K562 (cell line): ENCODE measurements around the gene RBM45. TPM values are rescaled to one million over a fixed set of nuclear protein-coding genes. Genes with fewer than 3 reads are reported as not detected.
A peak's percentile ranks its signal among the peaks of the same experiment; 100 is the strongest.

Source experiments
- ATAC-seq: fragments of 200-7000 bp; cut with Tn5 transposase; 3 replicates; pipeline ENCODE4 v1.9.1; 2020; ENCODE audit warnings: moderate library complexity
- BruUV-seq: library from RNA; stranded (reverse); fragments of 400-500 nt; replicated peaks from 2 replicates; lab custom pipeline; 2021; lab: Mats Ljungman, UMichigan
- CTCF ChIA-PET: fragments of 300-600 bp; formaldehyde crosslinking; extraction: SDS; loops from one replicate; lab custom pipeline; 2021; ENCODE audit warnings: low intra/inter-chr PET ratio; lab: Yijun Ruan, JAX
- POLR2A ChIA-PET: fragments of 300-600, 350-650 bp; sonication (Branson Sonifier 250); formaldehyde crosslinking; extraction: SDS; loops from one replicate; lab custom pipeline; 2021; ENCODE audit warnings: antibody characterized with exemption, inconsistent platforms; lab: Yijun Ruan, JAX
- DNase-seq, 4 experiments: peaks; one replicate each; pipeline versions ENCODE4 v3.0.0 to v3.0.0-alpha.2; 2011 to 2018; ENCODE audit warnings: low spot score in 3 of 4, mixed read lengths in 3 of 4; ENCODE audit errors: extremely low read depth in 1 of 4
- FAIRE-seq: peaks from 2 replicates; lab custom pipeline; 2011; peaks lifted over from hg19 to GRCh38; lab: Jason Lieb, UNC
- H2AFZ ChIP-seq: 2 replicates; pipeline ENCODE4 v1.6.0; 2011; ENCODE audit warnings: low read depth, low read length, control low read depth, inconsistent platforms
- H3K27ac ChIP-seq: fragments of 200-600 bp; 3 replicates; pipeline ENCODE4 v1.8.0; 2011; ENCODE audit warnings: low read depth, mild to moderate bottlenecking, control low read depth, inconsistent platforms, low read length, moderate library complexity, mixed read lengths; ENCODE audit errors: extremely low read depth
- H3K27me3 ChIP-seq, 2 experiments: fragments of 300-600 bp in 1 of 2; 2 replicates in 1 of 2; 3 replicates in 1 of 2; pipeline versions ENCODE4 v1.6.0 to v1.8.0; 2011; ENCODE audit warnings: inconsistent platforms in 2 of 2, low read length in 2 of 2, mild to moderate bottlenecking in 1 of 2, mixed read lengths in 1 of 2, moderate library complexity in 1 of 2; ENCODE audit not compliant: control insufficient read depth in 2 of 2, insufficient read depth in 2 of 2
- H3K36me3 ChIP-seq: fragments of 300-600 bp; 3 replicates; pipeline ENCODE4 v1.8.0; 2011; ENCODE audit warnings: mild to moderate bottlenecking, low read length, inconsistent platforms; ENCODE audit not compliant: control insufficient read depth, insufficient read depth
- H3K4me1 ChIP-seq, 2 experiments: fragments of 200-600 bp in 1 of 2; replicated peaks in 1 of 2; 2 replicates in 1 of 2; 3 replicates in 1 of 2; pipeline versions ENCODE4 v1.5.1 to v1.8.0; 2011; ENCODE audit warnings: inconsistent platforms in 2 of 2, low read length in 2 of 2, mild to moderate bottlenecking in 1 of 2, mixed read lengths in 1 of 2, moderate library complexity in 1 of 2; ENCODE audit not compliant: control insufficient read depth in 2 of 2, insufficient read depth in 2 of 2
- H3K4me2 ChIP-seq: 2 replicates; pipeline ENCODE4 v1.6.1; 2011; ENCODE audit warnings: low read length, control low read depth, inconsistent platforms, mixed read lengths; ENCODE audit not compliant: insufficient read depth
- H3K4me3 ChIP-seq: fragments of 200-600 bp; sonication (generic), shearing (Covaris generic); 2 replicates; pipeline ENCODE4 v1.5.1; 2016; ENCODE audit warnings: control low read depth, inconsistent platforms
- H3K79me2 ChIP-seq: fragments of 200-600 bp; 3 replicates; pipeline ENCODE4 v1.8.0; 2011; ENCODE audit warnings: low read length, inconsistent platforms; ENCODE audit not compliant: control insufficient read depth, insufficient read depth
- H3K9ac ChIP-seq, 2 experiments: 2 replicates each; pipeline versions ENCODE4 v1.6.0 to v1.6.1; 2011; ENCODE audit warnings: low read depth in 2 of 2, low read length in 2 of 2, control low read depth in 1 of 2, inconsistent platforms in 1 of 2, mild to moderate bottlenecking in 1 of 2, mixed read lengths in 1 of 2; ENCODE audit not compliant: insufficient read depth in 1 of 2
- H3K9me1 ChIP-seq: one replicate; pipeline ENCODE4 v1.6.0; 2011; ENCODE audit warnings: inconsistent platforms, mild to moderate bottlenecking, low read length, moderate library complexity; ENCODE audit not compliant: control insufficient read depth, insufficient read depth
- H3K9me3 ChIP-seq: replicated peaks from 2 replicates; pipeline ENCODE4 v1.5.1; 2011; ENCODE audit warnings: low read depth, low read length, inconsistent platforms; ENCODE audit not compliant: control insufficient read depth, insufficient read depth
- H4K20me1 ChIP-seq: replicated peaks from 2 replicates; pipeline ENCODE4 v1.6.1; 2011; ENCODE audit warnings: low read length, inconsistent platforms, mixed read lengths; ENCODE audit not compliant: control insufficient read depth, insufficient read depth
- ARID1B ChIP-seq: fragments of 450-650 bp; IDR thresholded peaks from 2 replicates; pipeline ENCODE4 v1.6.1; 2016; ENCODE audit warnings: antibody characterized with exemption, mild to moderate bottlenecking, inconsistent platforms
- CBFA2T3 ChIP-seq: fragments of 450-650 bp; IDR thresholded peaks from 2 replicates; pipeline ENCODE4 v1.6.1; 2017
- CEBPB ChIP-seq: fragments of 450-650 bp; IDR thresholded peaks from 2 replicates; pipeline ENCODE4 v1.6.1; 2016; ENCODE audit warnings: missing genetic modification characterization, missing compliant biosample characterization
- ELF1 ChIP-seq: fragments of 200-800 bp; sonication (Bioruptor generic); IDR thresholded peaks from 2 replicates; pipeline ENCODE4 v1.6.1; 2016; ENCODE audit warnings: missing genetic modification characterization, missing compliant biosample characterization
- FOSL1 ChIP-seq: fragments of 200-800 bp; sonication (Bioruptor generic); conservative IDR thresholded peaks from 2 replicates; pipeline ENCODE4 v1.6.1; 2016; ENCODE audit warnings: missing genetic modification characterization, missing compliant biosample characterization
- FOXA3 ChIP-seq, 2 experiments: fragments of 450-650 bp in 1 of 2; sonication (generic) in 1 of 2; formaldehyde crosslinking; IDR thresholded peaks in 1 of 2; conservative IDR thresholded peaks in 1 of 2; 2 replicates each; pipeline versions ENCODE4 v1.4.0 to v1.8.0; 2020 to 2022; ENCODE audit warnings: mild to moderate bottlenecking in 2 of 2, missing genetic modification reagents in 1 of 2
- JUND ChIP-seq, 2 experiments: IDR thresholded peaks; 2 replicates in 1 of 2; 3 replicates in 1 of 2; pipeline ENCODE4 v1.6.1; 2011; ENCODE audit warnings: borderline replicate concordance in 2 of 2, low read depth in 2 of 2, low read length in 2 of 2, improper control_type of control experiment in 1 of 2, missing biosample characterization in 1 of 2, missing genetic modification characterization in 1 of 2, missing genetic modification reagents in 1 of 2
- NKRF ChIP-seq: fragments of 450-650 bp; IDR thresholded peaks from 2 replicates; pipeline ENCODE4 v1.6.1; 2016; ENCODE audit warnings: borderline replicate concordance
- RREB1 ChIP-seq: fragments of 250-450 bp; sonication (Bioruptor Pico); IDR thresholded peaks from 2 replicates; pipeline ENCODE4 v1.4.0; 2020
- SETDB1 ChIP-seq: IDR thresholded peaks from one replicate; pipeline ENCODE4 v1.6.1; 2012; ENCODE audit warnings: low read length, control low read depth, inconsistent platforms
- WGBS: fragments of 100-300 bp; shearing (Covaris generic); methylation state at CpG from one replicate; pipeline ENCODE4 v1.1.6; 2016; ENCODE audit warnings: low coverage, mixed read lengths; ENCODE audit not compliant: insufficient coverage; ENCODE audit errors: missing lambda C conversion rate; 5-methylcytosine and 5-hydroxymethylcytosine counted together
- in situ Hi-C: fragments of 300-500 bp; cut with MboI; formaldehyde crosslinking; loops from 4 replicates; pipeline ENCODE4 v1.15.0; 2018; ENCODE audit warnings: inconsistent platforms, mixed read lengths
- intact Hi-C: fragments of 100-400 bp; cut with micrococcal nuclease; formaldehyde crosslinking; loops from 2 replicates; pipeline ENCODE4 v1.14.2; 2022
- polyA plus RNA-seq, 8 experiments: library from polyadenylated mRNA; depleted of rRNA in 4 of 8; stranded (reverse) in 5 of 8; unstranded in 3 of 8; fragments of >200 nt; fragmentation: Nextera tagmentation in 2 of 8; fragmentation: Illumina TruSeq in 1 of 8; extraction: Ambion mirVana in 2 of 8; extraction: Trizol in 1 of 8; gene quantifications; 2 replicates each; pipeline versions ENCODE4 v1.2.1 to v1.2.3, GENCODE V29; 2011 to 2014; ENCODE audit warnings: inconsistent platforms in 1 of 8, missing spikeins in 1 of 8
- total RNA-seq, 7 experiments: library from RNA; depleted of rRNA in 6 of 7; stranded (reverse); fragments of >200 nt in 6 of 7; fragmentation: Illumina TruSeq in 2 of 7; extraction: Trizol in 2 of 7; gene quantifications; 2 replicates each; pipeline versions ENCODE4 v1.2.1 to v1.2.3, GENCODE V29; 2011 to 2021; ENCODE audit warnings: low replicate concordance in 1 of 7

The RBM45 gene
- total and polyA plus RNA-seq, 9 of the 15 experiments (the other 6 are each of a cell fraction or from before 2014, with no cell fraction given) = 6.7 to 22.0 (median 15.0) TPM

- ATAC-seq (no peak), DNase-seq (no peak), FAIRE-seq (no peak)
- BruUV-seq = no TSS peak
- Histone ChIP-seq H4K20me1 (no peaks in the 10 kb centered on the region), H3K36me3 (no peaks in the 10 kb centered on the region), H3K4me1 (peaks cover 30 to 56% of the 10 kb centered on the region in 2 experiments), H3K27me3 (no peaks in the 10 kb centered on the region), H3K4me2 (peak overlapping the region; percentile 78), H3K9me3 (no peaks in the 10 kb centered on the region), H2AFZ (peak overlapping the region; percentile 54), H3K79me2 (0 out of 3 replicates have a peak, but pooled peaks cover 3% of the 10 kb centered on the region), H3K9me1 (no peaks in the 10 kb centered on the region), H3K4me3 (no peak overlapping the region), H3K27ac (no peak overlapping the region), H3K9ac (no peak overlapping the region)
- in situ Hi-C loops (no loop called here), intact Hi-C loops (loop anchor here (5.0 kb wide), 1 partner anchor 274 kb away; no protein-coding TSS in a partner anchor)
- ChIA-PET POLR2A (interaction anchor here (0.7 to 1.1 kb wide), 2 partner anchors 150 to 331 kb away, joined by 3 read pairs; no protein-coding TSS in a partner anchor), CTCF (no interaction called here)
- TF ChIP-seq RREB1 (CRISPR knock-in tag) (no peak), JUND (IDR thresholded peaks at IDR 0.05; ENCODE audit: borderline replicate concordance, low read depth, low read length) (peak; percentile 26; the same call in 1 of the 2 replicates), JUND (tag; IDR thresholded peaks at IDR 0.05; ENCODE audit: borderline replicate concordance, low read depth, low read length) (no peak), ELF1 (tag) (0 out of 2 replicates have a peak, but pooled peaks have one; percentile 46), CBFA2T3 (0 out of 2 replicates have a peak, but pooled peaks have one; percentile 3), FOXA3 (CRISPR knock-in tag; conservative IDR thresholded peaks at IDR 0.05 in 1 of 2, IDR thresholded peaks at IDR 0.05 in 1 of 2) (peak in 1 of 2 experiments; percentile 86; a peak in 2 of 4 replicates), ARID1B (peak; percentile 28; the same call in 1 of the 2 replicates), NKRF (no peak), SETDB1 (no peak), CEBPB (peak; percentile 30; the same call in 1 of the 2 replicates), FOSL1 (tag) (peak; percentile 79)
- 8% methylated on average over 2 of the region's 2 CpGs for WGBS
Measured at GRCh38 chr2:178070824-178071223, 41.4 kb upstream of the RBM45 start.
